Naive B cell (primary cell): Measurements from ENCODE around the gene GRAMD2A. TPM values are rescaled to one million over a fixed set of nuclear protein-coding genes. Genes with fewer than 3 reads are reported as not detected.

Source experiments
- ATAC-seq, 2 donors: fragments of 150-1000 bp; cut with Tn5 transposase; 2 replicates each; pipeline ENCODE4 v1.10.0; 2021; ENCODE audit warnings: low read depth in 2 of 2, mild to moderate bottlenecking in 2 of 2, moderate library complexity in 2 of 2
- DNase-seq: peaks from one replicate; pipeline ENCODE4 v3.0.0; 2022
- H3K27ac Mint-ChIP-seq, 6 donors: one replicate each; pipeline ENCODE4 v1.8.0; 2020 to 2022; ENCODE audit warnings: mild to moderate bottlenecking in 6 of 6, mixed read lengths in 6 of 6, moderate library complexity in 5 of 6, inconsistent platforms in 2 of 6
- H3K27me3 Mint-ChIP-seq, 3 donors: one replicate each; pipeline ENCODE4 v1.8.0; 2021 to 2022; ENCODE audit warnings: mixed read lengths in 3 of 3, mild to moderate bottlenecking in 1 of 3
- H3K36me3 Mint-ChIP-seq, 2 donors: one replicate each; pipeline ENCODE4 v1.8.0; 2020 to 2022; ENCODE audit warnings: mixed read lengths in 2 of 2, inconsistent platforms in 1 of 2, mild to moderate bottlenecking in 1 of 2
- H3K4me1 Mint-ChIP-seq, 3 donors: one replicate each; pipeline ENCODE4 v1.8.0; 2020 to 2022; ENCODE audit warnings: mixed read lengths in 3 of 3, inconsistent platforms in 1 of 3, mild to moderate bottlenecking in 1 of 3, moderate library complexity in 1 of 3
- H3K4me3 Mint-ChIP-seq, 8 donors: one replicate each; pipeline ENCODE4 v1.8.0; 2020 to 2022; ENCODE audit warnings: mild to moderate bottlenecking in 8 of 8, mixed read lengths in 8 of 8, moderate library complexity in 8 of 8, inconsistent platforms in 2 of 8
- H3K9me3 Mint-ChIP-seq, 7 donors: one replicate each; pipeline ENCODE4 v1.8.0; 2020 to 2022; ENCODE audit warnings: mixed read lengths in 7 of 7, mild to moderate bottlenecking in 5 of 7, inconsistent platforms in 2 of 7, moderate library complexity in 1 of 7
- polyA plus RNA-seq, 6 donors: library from polyadenylated mRNA; unstranded; fragments of 300-500 nt; fragmentation: Illumina TruSeq; gene quantifications; one replicate each; pipeline ENCODE4 v1.2.3, GENCODE V29; 2021; ENCODE audit warnings: low read depth in 6 of 6

The GRAMD2A gene
- polyA plus RNA-seq, result not detected

DNA sequence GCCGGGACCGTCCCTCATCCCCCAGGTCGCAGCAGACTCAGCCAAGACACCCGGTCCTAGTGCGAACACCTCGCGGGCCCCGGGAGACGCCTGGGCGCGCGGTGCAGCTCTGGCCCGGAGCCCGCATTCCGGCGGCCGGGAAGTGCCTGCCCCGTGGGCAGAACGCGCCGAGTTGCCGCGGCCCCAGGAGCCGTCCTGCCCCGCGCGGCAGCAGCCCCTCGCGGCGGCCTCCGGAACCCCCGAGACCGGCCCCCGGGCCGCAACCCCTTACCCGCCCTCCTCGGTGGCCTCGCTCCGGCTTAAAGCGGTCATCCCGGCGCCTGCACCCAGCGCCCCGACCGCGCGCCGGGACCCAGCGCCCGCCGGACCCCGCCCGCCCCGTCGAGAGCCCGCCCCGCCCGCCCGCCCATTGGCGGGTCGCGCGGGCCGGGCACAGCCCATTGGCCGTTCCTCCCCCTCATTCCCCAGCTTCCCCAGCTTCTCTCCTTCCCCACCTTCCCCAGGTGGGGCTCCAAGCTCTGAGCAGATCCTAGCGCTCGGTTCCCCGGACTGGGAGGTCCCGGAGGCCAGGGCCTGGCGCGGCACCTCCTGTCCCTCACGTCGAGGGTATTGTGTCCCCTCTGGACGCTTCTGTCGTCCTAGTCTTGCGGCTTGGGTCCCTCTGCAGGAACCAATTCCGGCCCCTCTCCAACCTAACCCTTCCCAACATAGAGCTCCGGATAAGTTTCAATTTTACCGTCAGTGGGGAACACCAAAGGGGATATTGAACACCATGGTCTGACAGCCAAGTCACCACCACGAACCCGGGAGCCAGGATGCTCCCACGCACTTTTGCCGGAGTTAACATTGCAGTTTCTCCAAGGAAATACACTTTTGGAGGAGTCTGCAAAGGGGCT lies at the start of gene GRAMD2A:
Gene GRAMD2A (minus strand): TSS at position 328 of the 896 bp plus-strand sequence.
- peak within 1 kb of the TSS in 2 of 6 donors; percentile 60 to 69 for H3K27ac Mint-ChIP-seq
- DNase-seq (no peak), ATAC-seq (peak; percentile 40 to 47)
- H3K4me1 Mint-ChIP-seq, result peaks cover 0 to 19% (median 4%) of the 10 kb centered on the region in 3 donors
- peaks cover 0 to 14% of the 10 kb centered on the region in 2 donors for H3K36me3 Mint-ChIP-seq
- H3K27me3 Mint-ChIP-seq, result peaks cover 6 to 30% (median 22%) of the 10 kb centered on the region in 3 donors
- peak within 1 kb of the TSS; percentile 36 to 88 (median 82) for H3K4me3 Mint-ChIP-seq
- H3K9me3 Mint-ChIP-seq, result no peaks in the 10 kb centered on the region

DNA sequence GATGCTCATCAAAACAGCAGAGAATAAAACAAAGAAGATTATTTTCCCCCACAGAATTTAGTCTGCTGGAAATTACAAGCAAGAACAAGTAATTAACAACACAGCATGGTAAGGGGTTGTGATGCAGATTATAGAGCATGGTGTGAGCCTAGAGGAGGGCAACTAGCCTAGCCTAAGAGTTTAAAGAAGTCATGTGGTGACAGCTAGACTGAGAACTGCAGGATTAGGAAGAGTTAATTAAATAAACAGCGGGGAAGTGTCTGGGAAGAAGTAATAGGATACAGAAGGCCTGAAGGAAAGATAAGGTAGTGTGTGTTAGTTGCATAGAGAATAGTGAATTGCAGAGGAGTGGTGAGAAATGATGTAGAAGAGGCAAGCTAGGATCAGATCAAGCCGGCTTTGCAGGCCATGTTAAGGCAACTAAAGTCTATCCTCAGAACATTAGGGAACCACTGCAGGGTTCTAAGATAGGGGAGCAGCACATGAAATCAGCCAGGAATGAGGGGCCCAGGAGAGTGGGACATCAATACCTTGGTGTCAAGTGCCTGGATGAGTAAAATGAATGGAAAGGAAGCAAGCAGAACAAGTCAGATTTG lies 45.3 kb upstream of the GRAMD2A start:
- Mint-ChIP-seq H3K27me3 (no peaks in the 10 kb centered on the region), H3K4me1 (peaks cover 0 to 12% (median 5%) of the 10 kb centered on the region in 3 donors), H3K9me3 (no peaks in the 10 kb centered on the region), H3K4me3 (no peak overlapping the region), H3K27ac (peak overlapping the region in 2 of 6 donors; percentile 39 to 52), H3K36me3 (peaks cover 9 to 35% of the 10 kb centered on the region in 2 donors)
- no peak for ATAC-seq
- no peak for DNase-seq

DNA sequence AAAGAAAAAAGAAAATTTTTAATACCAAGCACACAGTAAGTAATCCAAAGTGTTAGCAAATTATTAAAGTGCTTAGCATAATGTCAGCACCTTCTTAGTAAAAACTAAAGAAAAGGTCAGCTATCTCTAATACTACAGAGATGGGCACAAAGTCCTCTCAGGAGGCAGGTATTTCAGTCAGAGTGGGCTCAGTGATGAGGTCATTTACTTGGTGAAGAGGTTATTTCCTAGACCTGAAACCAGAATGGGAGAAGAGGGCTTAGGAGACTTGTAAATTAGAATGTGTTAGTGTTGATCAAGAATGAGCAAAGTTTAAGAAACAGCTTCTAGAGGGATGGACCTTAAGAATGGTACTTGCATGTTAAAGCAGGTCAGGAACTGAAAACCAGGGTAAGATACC lies 42.1 kb upstream of the GRAMD2A start:
- no peak for ATAC-seq
- Mint-ChIP-seq H3K27me3 (no peaks in the 10 kb centered on the region), H3K4me1 (peaks cover 0 to 11% (median 0%) of the 10 kb centered on the region in 3 donors), H3K27ac (peak overlapping the region in 1 of 6 donors; percentile 80), H3K36me3 (peaks cover 3 to 24% of the 10 kb centered on the region in 2 donors), H3K4me3 (no peak overlapping the region), H3K9me3 (no peaks in the 10 kb centered on the region)
- DNase-seq, result no peak

DNA sequence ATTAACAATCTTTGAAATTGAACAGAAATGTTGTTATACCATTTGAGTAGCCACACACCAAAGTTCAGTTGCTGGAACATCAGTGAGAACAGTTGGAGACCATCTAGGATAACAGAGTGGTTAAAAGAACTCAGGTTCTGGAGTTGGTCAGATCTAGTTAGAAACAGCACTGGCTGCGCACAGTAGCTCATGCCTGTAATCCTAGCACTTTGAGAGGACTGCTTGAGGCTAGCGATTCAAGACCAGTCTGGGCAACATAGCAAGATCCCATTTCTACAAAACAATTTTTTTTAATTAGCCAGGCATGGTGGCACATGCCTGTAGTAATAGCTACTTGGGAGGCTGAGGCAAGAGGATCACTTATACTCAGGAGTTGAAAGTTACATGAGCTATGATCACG lies 41.0 kb upstream of the GRAMD2A start:
- Mint-ChIP-seq H3K27me3 (no peaks in the 10 kb centered on the region), H3K27ac (no peak overlapping the region), H3K4me3 (no peak overlapping the region), H3K4me1 (peaks cover 0 to under 1% (median 0%) of the 10 kb centered on the region in 3 donors), H3K36me3 (peaks cover 3 to 16% of the 10 kb centered on the region in 2 donors), H3K9me3 (no peaks in the 10 kb centered on the region)
- ATAC-seq, result no peak
- DNase-seq, result no peak

DNA sequence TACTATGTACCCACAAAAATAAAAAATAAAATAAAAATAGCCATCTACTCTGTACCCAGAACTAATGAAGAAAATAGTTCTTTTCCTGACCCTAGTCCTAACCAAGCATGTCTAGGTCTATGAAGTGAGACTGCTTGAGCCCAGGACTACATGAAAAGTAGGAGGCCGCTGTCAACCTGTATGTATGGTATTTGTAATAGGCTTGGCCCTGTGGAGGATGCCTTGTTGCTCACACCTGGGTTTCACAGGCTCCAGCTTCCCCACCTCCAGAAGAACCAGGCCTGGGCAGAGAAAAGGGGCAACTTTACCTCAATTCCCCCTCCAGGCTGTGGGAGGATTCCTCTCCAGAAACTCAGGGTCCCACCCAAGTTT lies 40.3 kb upstream of the GRAMD2A start:
- no peak overlapping the region for H3K4me3 Mint-ChIP-seq
- H3K9me3 Mint-ChIP-seq, result no peaks in the 10 kb centered on the region
- H3K27ac Mint-ChIP-seq, result peak overlapping the region in 1 of 6 donors; percentile 30
- DNase-seq (no peak), ATAC-seq (no peak)
- H3K27me3 Mint-ChIP-seq, result no peaks in the 10 kb centered on the region
- H3K36me3 Mint-ChIP-seq, result peaks cover 3 to 16% of the 10 kb centered on the region in 2 donors
- H3K4me1 Mint-ChIP-seq, result peaks cover 0 to under 1% (median 0%) of the 10 kb centered on the region in 3 donors

DNA sequence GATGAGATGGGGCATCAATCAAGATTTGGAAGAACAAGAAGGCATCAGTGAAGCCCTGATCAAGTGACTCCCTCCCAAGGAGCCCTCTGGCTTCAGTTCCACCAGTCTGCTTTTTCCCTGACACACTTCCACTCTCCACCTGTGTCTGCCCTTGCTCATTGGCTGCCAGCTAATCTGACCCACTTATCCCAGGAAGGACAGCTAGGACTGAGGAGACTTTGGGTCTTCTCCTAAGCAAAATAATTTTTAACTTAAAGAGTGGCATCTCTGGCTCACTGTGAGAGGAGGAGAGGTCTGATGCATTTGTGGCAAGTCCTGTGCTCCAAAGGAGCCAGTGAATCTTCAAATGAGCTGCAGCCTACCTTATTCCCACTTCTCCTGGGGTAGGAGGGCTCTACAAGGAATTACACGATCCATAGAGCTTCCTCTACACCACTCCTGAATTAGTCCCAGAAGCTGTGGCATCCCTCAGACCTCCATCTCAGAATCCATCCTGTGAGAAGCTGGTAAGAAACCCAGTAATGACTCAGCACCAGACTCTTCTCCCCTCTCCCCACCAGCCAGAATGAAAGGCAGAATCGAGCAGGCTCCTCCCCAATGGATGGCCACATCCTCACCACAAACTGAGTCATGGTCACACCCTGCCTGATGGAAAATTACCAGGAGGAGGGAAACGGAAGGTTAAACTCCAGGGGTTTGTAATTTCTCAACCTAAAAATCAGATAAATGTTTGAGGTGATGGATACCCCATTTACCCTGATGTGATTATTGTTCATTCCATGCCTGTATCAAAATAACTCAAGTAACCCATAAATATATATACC lies 39.7 kb upstream of the GRAMD2A start:
- peaks cover under 1 to 4% (median 2%) of the 10 kb centered on the region in 3 donors for H3K4me1 Mint-ChIP-seq
- no peaks in the 10 kb centered on the region for H3K9me3 Mint-ChIP-seq
- H3K27ac Mint-ChIP-seq, result peak overlapping the region in 1 of 6 donors; percentile 30
- peaks cover 0 to 12% of the 10 kb centered on the region in 2 donors for H3K36me3 Mint-ChIP-seq
- no peak for DNase-seq
- no peak overlapping the region for H3K4me3 Mint-ChIP-seq
- H3K27me3 Mint-ChIP-seq, result no peaks in the 10 kb centered on the region
- ATAC-seq, result no peak

DNA sequence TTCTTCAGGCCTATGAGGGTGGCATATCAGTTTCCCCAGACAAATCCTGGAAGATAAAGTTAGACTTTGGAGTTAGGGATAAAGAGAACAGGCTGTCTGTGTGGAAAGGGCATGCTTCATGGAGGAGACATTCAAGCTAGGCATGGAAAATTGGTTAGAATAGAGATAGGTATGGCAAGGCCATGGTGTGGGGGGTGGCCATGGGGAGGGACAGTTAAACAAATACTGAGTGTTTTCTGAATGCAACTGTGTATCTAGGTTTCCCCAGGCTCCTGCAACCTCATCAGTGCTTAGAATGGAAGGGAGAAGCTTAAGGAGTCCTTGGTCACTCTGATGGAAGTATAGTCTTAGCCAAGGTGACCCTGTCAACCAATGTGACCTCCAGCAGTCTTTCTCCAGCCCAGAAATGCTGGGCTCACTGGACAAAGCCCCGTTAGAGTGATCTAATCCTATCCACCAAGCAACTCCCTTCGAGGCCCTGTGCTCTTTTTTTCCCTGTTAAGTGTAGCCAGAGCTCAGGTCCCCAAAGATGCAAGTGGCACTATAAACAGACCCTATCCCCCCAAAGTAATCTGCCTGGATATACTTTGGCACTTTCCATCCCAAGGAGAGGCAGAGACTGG lies 38.9 kb upstream of the GRAMD2A start:
- ATAC-seq (no peak), DNase-seq (no peak)
- peaks cover 0 to 4% of the 10 kb centered on the region in 2 donors for H3K36me3 Mint-ChIP-seq
- H3K9me3 Mint-ChIP-seq, result no peaks in the 10 kb centered on the region
- peaks cover 8 to 12% (median 10%) of the 10 kb centered on the region in 3 donors for H3K4me1 Mint-ChIP-seq
- no peak overlapping the region for H3K4me3 Mint-ChIP-seq
- no peaks in the 10 kb centered on the region for H3K27me3 Mint-ChIP-seq
- H3K27ac Mint-ChIP-seq, result no peak overlapping the region

DNA sequence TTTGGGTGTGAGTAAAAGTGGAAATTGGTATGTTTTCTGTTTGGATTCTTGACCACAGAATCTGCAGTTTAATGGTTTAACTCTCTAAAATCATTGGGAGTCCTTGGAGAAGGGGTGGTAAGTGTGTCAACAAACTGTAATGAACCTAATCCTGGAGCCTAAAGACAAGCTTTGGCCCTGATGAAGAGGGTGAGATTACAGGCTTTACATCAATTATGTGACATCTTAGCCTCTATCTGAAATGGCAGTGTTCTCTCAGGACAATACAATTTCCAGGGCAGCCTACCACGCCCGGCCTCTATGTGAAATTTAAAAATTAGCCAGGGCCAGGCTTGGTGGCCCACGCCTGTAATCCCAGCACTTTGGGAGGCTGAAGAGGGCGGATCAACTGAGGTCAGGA lies 37.7 kb upstream of the GRAMD2A start:
- no peak overlapping the region for H3K27ac Mint-ChIP-seq
- H3K36me3 Mint-ChIP-seq, result peaks cover 0 to 6% of the 10 kb centered on the region in 2 donors
- DNase-seq (no peak), ATAC-seq (no peak)
- H3K4me3 Mint-ChIP-seq, result peak overlapping the region in 1 of 8 donors; percentile 50
- peaks cover 14 to 18% (median 17%) of the 10 kb centered on the region in 3 donors for H3K4me1 Mint-ChIP-seq
- no peaks in the 10 kb centered on the region for H3K27me3 Mint-ChIP-seq
- H3K9me3 Mint-ChIP-seq, result no peaks in the 10 kb centered on the region

DNA sequence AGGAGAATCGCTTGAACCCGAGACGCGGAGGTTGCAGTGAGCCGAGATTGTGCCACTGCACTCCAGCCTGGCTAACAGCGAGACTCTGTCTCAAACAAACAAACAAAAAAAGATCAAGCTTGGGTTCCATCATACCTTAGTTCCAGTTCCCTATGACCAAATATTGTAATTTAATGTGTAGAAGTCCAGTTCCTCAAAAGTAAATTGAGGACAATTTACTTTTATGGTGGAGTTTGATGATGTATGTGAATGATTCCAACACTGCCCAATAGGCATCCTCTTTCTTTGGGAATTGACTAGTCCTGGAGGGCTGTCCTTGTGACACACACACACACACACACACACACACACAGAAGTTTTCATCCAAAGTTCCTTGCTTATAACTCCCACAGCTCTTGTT lies 36.2 kb upstream of the GRAMD2A start:
- Mint-ChIP-seq H3K36me3 (peaks cover 0 to 8% of the 10 kb centered on the region in 2 donors), H3K27ac (peak overlapping the region in 2 of 6 donors; percentile 7 to 81), H3K27me3 (no peaks in the 10 kb centered on the region), H3K9me3 (no peaks in the 10 kb centered on the region), H3K4me3 (peak overlapping the region in 1 of 8 donors; percentile 50), H3K4me1 (peaks cover 23 to 29% (median 27%) of the 10 kb centered on the region in 3 donors)
- no peak for ATAC-seq
- no peak for DNase-seq

DNA sequence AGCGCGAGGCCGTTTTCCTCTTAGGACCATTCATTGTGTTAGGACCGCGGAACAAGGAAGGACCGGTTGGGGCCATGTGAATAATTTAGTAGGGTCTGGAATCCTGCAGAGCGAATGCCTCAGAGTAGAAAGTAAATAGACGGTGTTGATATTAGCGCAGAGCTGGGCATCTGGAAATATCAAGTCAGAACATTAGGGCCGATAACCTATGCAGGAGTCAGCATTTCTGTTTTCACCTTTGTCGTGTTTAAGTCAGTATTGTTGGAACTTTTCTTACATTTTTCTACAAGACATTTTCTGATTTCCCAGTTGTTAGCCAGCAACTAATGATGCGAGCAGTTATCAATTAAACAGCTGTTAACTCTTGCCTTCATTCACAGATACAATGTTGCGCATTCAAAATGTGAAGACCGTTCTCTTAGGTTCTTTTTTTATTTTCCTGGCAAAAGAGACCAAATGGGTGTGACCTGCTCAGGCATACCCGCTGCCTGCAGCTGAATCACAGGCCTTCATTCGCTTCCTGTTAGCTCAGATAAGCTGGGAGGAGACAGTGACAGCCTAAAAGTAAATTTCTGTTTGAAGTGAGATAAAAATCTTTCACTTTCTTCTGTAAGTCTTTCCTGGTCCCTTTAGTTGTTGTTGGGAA lies 34.4 kb upstream of the GRAMD2A start:
- Mint-ChIP-seq H3K27ac (peak overlapping the region; percentile 69 to 98 (median 96)), H3K27me3 (no peaks in the 10 kb centered on the region), H3K4me1 (peaks cover 36 to 43% (median 43%) of the 10 kb centered on the region in 3 donors), H3K4me3 (peak overlapping the region; percentile 93 to 99 (median 99)), H3K36me3 (peaks cover 0 to 8% of the 10 kb centered on the region in 2 donors), H3K9me3 (no peaks in the 10 kb centered on the region)
- ATAC-seq, result no peak
- peak; percentile 14 for DNase-seq

DNA sequence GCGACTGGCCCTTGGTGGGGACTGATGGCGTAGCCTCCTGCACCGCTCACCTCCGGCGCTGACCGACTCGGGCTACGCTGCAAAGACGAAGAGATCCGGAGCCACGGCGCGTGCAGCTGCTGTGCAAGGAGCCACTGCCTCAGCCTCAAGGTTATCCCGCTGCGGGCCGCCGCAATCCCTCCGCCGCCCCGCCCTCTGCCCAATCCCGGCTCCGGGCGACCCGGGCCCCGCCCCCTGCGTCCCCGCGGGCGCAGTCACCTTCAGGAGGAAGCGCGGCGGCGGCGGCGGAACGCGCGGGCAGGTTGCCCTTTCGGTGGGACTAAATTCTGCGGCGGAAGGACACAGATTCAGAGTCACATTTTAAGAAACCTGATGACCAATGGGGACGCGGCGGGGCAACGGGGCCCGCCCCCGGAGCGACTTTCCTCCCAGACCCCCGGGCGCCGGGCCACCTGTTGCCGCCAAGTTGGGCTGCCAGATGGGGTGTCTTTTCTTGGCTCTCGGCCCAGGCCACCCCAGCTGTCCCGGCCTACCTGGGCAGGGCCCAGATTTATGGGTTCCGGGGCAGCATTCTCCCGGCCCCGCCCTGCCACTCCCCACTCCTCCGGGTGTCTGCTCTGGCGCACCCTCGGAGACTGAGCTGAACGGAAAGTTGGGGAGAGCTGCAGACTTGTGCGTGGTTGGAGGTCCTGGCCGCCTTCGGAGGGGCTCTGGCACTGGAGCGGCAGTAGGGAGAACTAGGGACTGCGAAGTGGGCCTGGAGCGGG lies 33.7 kb upstream of the GRAMD2A start, which contains the start of gene PKM:
Gene PKM (minus strand): TSS at position 125 of the 767 bp plus-strand sequence. CDS start 12,093 bp downstream, outside the sequence.
- peak within 1 kb of the TSS; percentile 93 to 99 (median 99) for H3K4me3 Mint-ChIP-seq
- H3K27ac Mint-ChIP-seq, result peak within 1 kb of the TSS; percentile 95 to 99 (median 97)
- H3K36me3 Mint-ChIP-seq, result peaks cover 0 to 8% of the 10 kb centered on the region in 2 donors
- peak; percentile 26 to 35 for ATAC-seq
- peak; percentile 86 for DNase-seq
- H3K9me3 Mint-ChIP-seq, result no peaks in the 10 kb centered on the region
- no peaks in the 10 kb centered on the region for H3K27me3 Mint-ChIP-seq
- peaks cover 41 to 49% (median 49%) of the 10 kb centered on the region in 3 donors for H3K4me1 Mint-ChIP-seq
